ENCODE measurements around the gene ARHGAP6.

- TF ChIP-seq CTCF (conservative IDR thresholded peaks at IDR 0.05 in 1 of 2, IDR thresholded peaks at IDR 0.05 in 1 of 2; ENCODE audit: extremely low read depth in 1 of 2, insufficient read depth in 1 of 2, low read depth in 1 of 2, low read length in 2 of 2) = no peak
- TF ChIP-seq EZH2 (IDR thresholded peaks at IDR 0.05; ENCODE audit: borderline replicate concordance, low read length) = no peak
Observed at GRCh38 chrX:11103006-11103405, 562.7 kb downstream of the ARHGAP6 start.

Measured in mammary epithelial cell (primary cell).